DOHH2 (cell line): ENCODE data around the gene ADAMTS9.

ENCODE experiments used
- H3F3A ChIP-seq: fragments of 200-600 bp; sonication (generic), shearing (Covaris generic); 2 replicates; pipeline ENCODE4 v1.6.0; 2016; ENCODE audit warnings: antibody characterized with exemption, mild to moderate bottlenecking; ENCODE audit not compliant: control insufficient read depth, insufficient read depth
- H3K27ac ChIP-seq: fragments of 200-600 bp; sonication (generic); 2 replicates; pipeline ENCODE4 v1.5.1; 2014; ENCODE audit warnings: low read depth, mild to moderate bottlenecking, low read length, moderate library complexity
- H3K27me3 ChIP-seq: fragments of 200-600 bp; sonication (generic); 2 replicates; pipeline ENCODE4 v1.6.1; 2014; ENCODE audit warnings: mild to moderate bottlenecking, low read length, mixed read lengths; ENCODE audit not compliant: control insufficient read depth
- H3K36me3 ChIP-seq: fragments of 200-600 bp; sonication (generic); 2 replicates; pipeline ENCODE4 v1.6.1; 2014; ENCODE audit warnings: mild to moderate bottlenecking, low read length, moderate library complexity, mixed read lengths; ENCODE audit not compliant: control insufficient read depth
- H3K4me1 ChIP-seq: fragments of 200-600 bp; sonication (generic); 2 replicates; pipeline ENCODE4 v1.6.1; 2014; ENCODE audit warnings: mild to moderate bottlenecking, low read length, mixed read lengths; ENCODE audit not compliant: control insufficient read depth
- H3K4me2 ChIP-seq: fragments of 200-600 bp; sonication (generic); 2 replicates; pipeline ENCODE4 v1.6.0; 2014; ENCODE audit warnings: mild to moderate bottlenecking, low read length, moderate library complexity
- H3K4me3 ChIP-seq: fragments of 200-600 bp; sonication (generic); 2 replicates; pipeline ENCODE4 v1.5.1; 2014; ENCODE audit warnings: mild to moderate bottlenecking, low read length, mixed read lengths
- H3K79me2 ChIP-seq: fragments of 200-600 bp; sonication (generic); 2 replicates; pipeline ENCODE4 v1.6.1; 2014; ENCODE audit warnings: mild to moderate bottlenecking, low read length, mixed read lengths; ENCODE audit not compliant: control insufficient read depth
- H3K9me2 ChIP-seq: fragments of 200-600 bp; sonication (generic); replicated peaks from 2 replicates; pipeline ENCODE4 v1.6.1; 2014; ENCODE audit warnings: mild to moderate bottlenecking, low read length, mixed read lengths; ENCODE audit not compliant: control insufficient read depth
- H3K9me3 ChIP-seq: fragments of 200-600 bp; sonication (generic); 2 replicates; pipeline ENCODE4 v1.6.1; 2014; ENCODE audit warnings: antibody characterized with exemption, low read length, mixed read lengths; ENCODE audit not compliant: control insufficient read depth, insufficient read depth
- H4K20me1 ChIP-seq: fragments of 200-600 bp; sonication (generic); 2 replicates; pipeline ENCODE4 v1.6.0; 2014; ENCODE audit warnings: low read depth, mild to moderate bottlenecking, antibody characterized with exemption, low read length, moderate library complexity; ENCODE audit not compliant: control insufficient read depth, insufficient read depth
- EZH2phosphoT487 ChIP-seq: fragments of 200-600 bp; sonication (generic); IDR thresholded peaks from 2 replicates; pipeline ENCODE4 v1.6.1; 2017; ENCODE audit warnings: borderline replicate concordance, mild to moderate bottlenecking, antibody characterized with exemption, low read length, moderate library complexity, mixed read lengths
- TF ChIP-seq, protein P1 (sequence below): fragments of 200-600 bp; sonication (generic); IDR thresholded peaks from one replicate; pipeline ENCODE4 v1.5.1; 2014; ENCODE audit warnings: antibody characterized with exemption, mild to moderate bottlenecking, low read depth, low read length; ENCODE audit not compliant: poor library complexity, severe bottlenecking

The ADAMTS9 gene

DNA sequence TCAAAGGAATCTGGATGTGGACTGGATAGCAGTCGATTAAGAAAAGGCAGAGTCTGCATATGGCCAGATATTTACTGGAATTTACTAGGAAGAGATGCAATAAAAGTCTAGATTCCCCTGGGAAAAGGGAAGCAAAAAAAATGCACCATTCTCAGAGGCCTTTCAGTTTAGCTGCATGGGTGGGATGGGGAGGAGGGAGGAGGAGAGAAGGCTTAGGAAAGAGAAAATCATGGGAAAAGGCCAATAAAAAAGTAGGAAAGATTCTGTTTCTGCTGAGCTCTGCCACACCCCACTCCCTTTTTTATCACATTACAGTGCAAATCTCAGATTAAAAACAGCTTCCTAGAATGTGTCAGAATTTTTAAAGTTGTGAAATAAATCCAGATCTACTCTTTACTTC, 103.6 kb downstream of the ADAMTS9 start:
- Histone ChIP-seq H3K79me2 (no peaks in the 10 kb centered on the region), H3F3A (no peaks in the 10 kb centered on the region), H3K27me3 (no peaks in the 10 kb centered on the region), H3K9me2 (no peaks in the 10 kb centered on the region), H3K4me3 (no peak overlapping the region), H4K20me1 (no peaks in the 10 kb centered on the region), H3K27ac (no peak overlapping the region), H3K36me3 (no peaks in the 10 kb centered on the region), H3K4me2 (no peak overlapping the region), H3K4me1 (no peaks in the 10 kb centered on the region), H3K9me3 (no peaks in the 10 kb centered on the region)
- no peak for TF ChIP-seq EZH2phosphoT487
- TF ChIP-seq, protein P1, sequence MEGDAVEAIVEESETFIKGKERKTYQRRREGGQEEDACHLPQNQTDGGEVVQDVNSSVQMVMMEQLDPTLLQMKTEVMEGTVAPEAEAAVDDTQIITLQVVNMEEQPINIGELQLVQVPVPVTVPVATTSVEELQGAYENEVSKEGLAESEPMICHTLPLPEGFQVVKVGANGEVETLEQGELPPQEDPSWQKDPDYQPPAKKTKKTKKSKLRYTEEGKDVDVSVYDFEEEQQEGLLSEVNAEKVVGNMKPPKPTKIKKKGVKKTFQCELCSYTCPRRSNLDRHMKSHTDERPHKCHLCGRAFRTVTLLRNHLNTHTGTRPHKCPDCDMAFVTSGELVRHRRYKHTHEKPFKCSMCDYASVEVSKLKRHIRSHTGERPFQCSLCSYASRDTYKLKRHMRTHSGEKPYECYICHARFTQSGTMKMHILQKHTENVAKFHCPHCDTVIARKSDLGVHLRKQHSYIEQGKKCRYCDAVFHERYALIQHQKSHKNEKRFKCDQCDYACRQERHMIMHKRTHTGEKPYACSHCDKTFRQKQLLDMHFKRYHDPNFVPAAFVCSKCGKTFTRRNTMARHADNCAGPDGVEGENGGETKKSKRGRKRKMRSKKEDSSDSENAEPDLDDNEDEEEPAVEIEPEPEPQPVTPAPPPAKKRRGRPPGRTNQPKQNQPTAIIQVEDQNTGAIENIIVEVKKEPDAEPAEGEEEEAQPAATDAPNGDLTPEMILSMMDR, result no peak

DNA sequence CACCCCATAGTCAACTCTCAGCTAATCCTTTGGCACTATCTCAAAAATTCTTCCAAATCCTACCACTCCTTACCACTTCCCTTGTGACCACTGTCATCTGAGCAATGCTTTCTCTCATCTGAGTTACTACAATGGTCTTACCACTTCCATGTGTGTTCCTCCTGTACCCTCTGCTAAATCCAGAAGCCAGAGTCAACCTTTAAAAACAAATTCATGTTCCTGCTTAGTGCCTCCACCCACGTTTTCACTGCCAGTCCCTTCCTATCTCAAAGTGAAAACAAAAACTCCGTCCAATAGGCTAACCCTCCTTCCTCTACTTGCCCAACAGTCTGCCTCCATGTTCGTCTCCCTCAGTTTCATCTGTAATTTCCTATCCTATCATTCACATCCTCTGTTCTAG, 109.0 kb downstream of the ADAMTS9 start:
- no peaks in the 10 kb centered on the region for H3K4me1 ChIP-seq
- no peak overlapping the region for H3K27ac ChIP-seq
- no peak for TF ChIP-seq EZH2phosphoT487
- TF ChIP-seq, protein P1, result no peak
- H3K9me2 ChIP-seq, result no peaks in the 10 kb centered on the region
- H3F3A ChIP-seq, result no peaks in the 10 kb centered on the region
- no peak overlapping the region for H3K4me3 ChIP-seq
- H3K27me3 ChIP-seq, result no peaks in the 10 kb centered on the region
- no peaks in the 10 kb centered on the region for H3K79me2 ChIP-seq
- no peak overlapping the region for H3K4me2 ChIP-seq
- H4K20me1 ChIP-seq, result no peaks in the 10 kb centered on the region
- H3K9me3 ChIP-seq, result no peaks in the 10 kb centered on the region
- no peaks in the 10 kb centered on the region for H3K36me3 ChIP-seq

- no peaks in the 10 kb centered on the region for H3K9me2 ChIP-seq
- H3K79me2 ChIP-seq, result no peaks in the 10 kb centered on the region
- no peaks in the 10 kb centered on the region for H4K20me1 ChIP-seq
- H3K4me1 ChIP-seq, result no peaks in the 10 kb centered on the region
- no peak overlapping the region for H3K4me2 ChIP-seq
- H3K9me3 ChIP-seq, result no peaks in the 10 kb centered on the region
- TF ChIP-seq EZH2phosphoT487, result no peak
- TF ChIP-seq, protein P1, result no peak
- no peaks in the 10 kb centered on the region for H3K27me3 ChIP-seq
- H3K36me3 ChIP-seq, result no peaks in the 10 kb centered on the region
- no peak overlapping the region for H3K27ac ChIP-seq
- H3F3A ChIP-seq, result no peaks in the 10 kb centered on the region
- H3K4me3 ChIP-seq, result no peak overlapping the region
These were observed 109.6 kb downstream of the ADAMTS9 start for GRCh38 chr3:64578062-64578770.
